HepG2 (cell line): ENCODE measurements around the gene CISH. TPM values are rescaled to one million over a fixed set of nuclear protein-coding genes. Genes with fewer than 3 reads are reported as not detected.

ENCODE experiments used
- ATAC-seq: fragments of 200-7000 bp; cut with Tn5 transposase; 3 replicates; pipeline ENCODE4 v1.9.1; 2020; ENCODE audit warnings: mild to moderate bottlenecking, moderate library complexity
- BruUV-seq: library from RNA; stranded (reverse); fragments of 400-500 nt; replicated peaks from 2 replicates; lab custom pipeline; 2021; lab: Mats Ljungman, UMichigan
- CTCF ChIA-PET: fragments of 300-600 bp; formaldehyde crosslinking; extraction: SDS; loops from one replicate; lab custom pipeline; 2021; ENCODE audit warnings: low total read pairs, inconsistent platforms, low intra/inter-chr PET ratio; lab: Yijun Ruan, JAX
- POLR2A ChIA-PET: fragments of 350-600 bp; sonication (Branson Sonifier 250); formaldehyde crosslinking; loops from one replicate; lab custom pipeline; 2020; ENCODE audit warnings: antibody characterized with exemption, inconsistent platforms; lab: Yijun Ruan, JAX
- DNase-seq: peaks from one replicate; pipeline ENCODE4 v3.0.0-alpha.2; 2015; ENCODE audit warnings: low spot score
- FAIRE-seq: peaks from 3 replicates; lab custom pipeline; 2011; peaks lifted over from hg19 to GRCh38; lab: Jason Lieb, UNC
- H2AFZ ChIP-seq: one replicate; pipeline ENCODE4 v1.6.1; 2011; ENCODE audit warnings: low read length, inconsistent platforms
- H3K27ac ChIP-seq: fragments of 300-600 bp; 3 replicates; pipeline ENCODE4 v1.8.0; 2011; ENCODE audit warnings: mixed run types, mild to moderate bottlenecking, mixed read lengths, low read length, inconsistent platforms; ENCODE audit not compliant: insufficient read depth; ENCODE audit errors: extremely low read length
- H3K27me3 ChIP-seq, 2 experiments: fragments of 200-600 bp in 1 of 2; 2 replicates in 1 of 2; 3 replicates in 1 of 2; pipeline versions ENCODE4 v1.6.0 to v1.8.0; 2011; ENCODE audit warnings: low read length in 2 of 2, mild to moderate bottlenecking in 2 of 2, moderate library complexity in 2 of 2, inconsistent platforms in 1 of 2; ENCODE audit not compliant: insufficient read depth in 2 of 2, control insufficient read depth in 1 of 2
- H3K36me3 ChIP-seq, 2 experiments: fragments of 200-600 bp in 1 of 2; replicated peaks in 1 of 2; 2 replicates in 1 of 2; 3 replicates in 1 of 2; pipeline versions ENCODE4 v1.5.1 to v1.8.0; 2011; ENCODE audit warnings: low read length in 2 of 2, inconsistent platforms in 1 of 2; ENCODE audit not compliant: insufficient read depth in 2 of 2, control insufficient read depth in 1 of 2
- H3K4me1 ChIP-seq: 2 replicates; pipeline ENCODE4 v1.5.1; 2012; ENCODE audit warnings: low read length, inconsistent platforms; ENCODE audit not compliant: insufficient read depth
- H3K4me2 ChIP-seq: 2 replicates; pipeline ENCODE4 v1.6.0; 2011; ENCODE audit warnings: low read depth, low read length, inconsistent platforms
- H3K4me3 ChIP-seq, 3 experiments: fragments of 200-600 bp in 1 of 3; sonication (generic), shearing (Covaris generic) in 1 of 3; replicated peaks in 1 of 3; 2 replicates each; pipeline ENCODE4 v1.5.1; 2011 to 2016; ENCODE audit warnings: low read length in 3 of 3, inconsistent platforms in 2 of 3, low read depth in 2 of 3, mild to moderate bottlenecking in 2 of 3, control low read depth in 1 of 3, mixed read lengths in 1 of 3; ENCODE audit not compliant: insufficient read depth in 1 of 3
- H3K79me2 ChIP-seq: one replicate; pipeline ENCODE4 v1.6.1; 2011; ENCODE audit warnings: low read length, inconsistent platforms; ENCODE audit not compliant: insufficient read depth
- H3K9ac ChIP-seq: 2 replicates; pipeline ENCODE4 v1.6.0; 2011; ENCODE audit warnings: mild to moderate bottlenecking, low read depth, low read length, inconsistent platforms; ENCODE audit not compliant: insufficient read depth
- H3K9me3 ChIP-seq: 2 replicates; pipeline ENCODE4 v1.5.1; 2012; ENCODE audit warnings: mild to moderate bottlenecking, low read length
- H4K20me1 ChIP-seq: 2 replicates; pipeline ENCODE4 v1.6.0; 2011; ENCODE audit warnings: inconsistent platforms, mild to moderate bottlenecking, low read length, moderate library complexity; ENCODE audit not compliant: insufficient read depth
- FOXJ3 ChIP-seq: sonication (generic); formaldehyde crosslinking; IDR thresholded peaks from 2 replicates; pipeline ENCODE4 v1.4.0; 2020; ENCODE audit warnings: missing genetic modification reagents, mild to moderate bottlenecking, borderline replicate concordance
- MIER2 ChIP-seq: IDR thresholded peaks from 2 replicates; pipeline ENCODE4 v1.6.1; 2016; ENCODE audit warnings: missing biosample characterization, missing genetic modification reagents
- PAF1 ChIP-seq: IDR thresholded peaks from 2 replicates; pipeline ENCODE4 v1.6.1; 2016; ENCODE audit warnings: missing genetic modification reagents, missing compliant biosample characterization
- PRMT3 ChIP-seq: sonication (generic); formaldehyde crosslinking; IDR thresholded peaks from 2 replicates; pipeline ENCODE4 v1.8.1; 2022; ENCODE audit warnings: low read depth, mild to moderate bottlenecking, moderate library complexity, missing genetic modification reagents, borderline replicate concordance
- SIX1 ChIP-seq: sonication (generic); formaldehyde crosslinking; IDR thresholded peaks from 2 replicates; pipeline ENCODE4 v1.4.0; 2020; ENCODE audit warnings: missing genetic modification reagents, borderline replicate concordance
- TP53 ChIP-seq: sonication (generic); formaldehyde crosslinking; conservative IDR thresholded peaks from 2 replicates; pipeline ENCODE4 v1.4.0; 2020; ENCODE audit warnings: missing genetic modification reagents
- ZNF430 ChIP-seq: sonication (generic); formaldehyde crosslinking; IDR thresholded peaks from 2 replicates; pipeline ENCODE4 v1.9.0; 2021; ENCODE audit warnings: mild to moderate bottlenecking, missing genetic modification reagents
- WGBS: methylation state at CpG from one replicate; pipeline ENCODE4 v1.1.6; 2017; ENCODE audit warnings: low lambda C conversion rate; 5-methylcytosine and 5-hydroxymethylcytosine counted together
- in situ Hi-C: cut with HindIII; loops from 2 replicates; pipeline ENCODE4 v1.10.0; 2017; ENCODE audit warnings: low pct_unique_long_range_greater_than_20kb; ENCODE audit not compliant: extremely low pct_ligation_motif_present
- intact Hi-C: fragments of 100-400 bp; cut with micrococcal nuclease; formaldehyde crosslinking; loops from one replicate; pipeline ENCODE4 v1.10.0; 2022; ENCODE audit not compliant: unreplicated experiment
- polyA plus RNA-seq, 8 experiments: library from polyadenylated mRNA; depleted of rRNA in 3 of 8; stranded (reverse) in 7 of 8; unstranded in 1 of 8; fragments of >200 nt; fragmentation: Illumina TruSeq in 4 of 8; extraction: Trizol in 4 of 8; gene quantifications; 2 replicates each; pipeline versions ENCODE4 v1.2.1 to v1.2.3, GENCODE V29; 2011 to 2016; ENCODE audit warnings: low read depth in 4 of 8, missing spikeins in 1 of 8, mixed read lengths in 1 of 8; ENCODE audit not compliant: insufficient read depth in 1 of 8
- total RNA-seq, 5 experiments: library from RNA; depleted of rRNA; stranded (reverse); fragments of >200 nt; fragmentation: Illumina TruSeq; extraction: Trizol; gene quantifications; 2 replicates each; pipeline ENCODE4 v1.2.3, GENCODE V29; 2016; ENCODE audit warnings: low read depth in 1 of 5
- TF ChIP-seq, protein P1 (sequence below): fragments of 450-650 bp; IDR thresholded peaks from 2 replicates; pipeline ENCODE4 v1.6.1; 2017
- TF ChIP-seq, protein P2 (sequence below): sonication (generic); formaldehyde crosslinking; IDR thresholded peaks from 2 replicates; pipeline ENCODE4 v1.8.1; 2023; ENCODE audit warnings: missing genetic modification reagents, inconsistent platforms, borderline replicate concordance
- TF ChIP-seq, protein P3 (sequence below): sonication (generic); formaldehyde crosslinking; IDR thresholded peaks from 2 replicates; pipeline ENCODE4 v1.5.0; 2020; ENCODE audit warnings: mild to moderate bottlenecking, missing genetic modification reagents, moderate library complexity
- TF ChIP-seq, protein P4 (sequence below): sonication (generic); formaldehyde crosslinking; IDR thresholded peaks from 2 replicates; pipeline ENCODE4 v1.4.0; 2020; ENCODE audit warnings: mild to moderate bottlenecking, missing genetic modification reagents

The CISH gene
- total and polyA plus RNA-seq, 2 of the 13 experiments (the other 11 are each of a cell fraction or from before 2014, with no cell fraction given) = 0.91 to 1.5 TPM

DNA sequence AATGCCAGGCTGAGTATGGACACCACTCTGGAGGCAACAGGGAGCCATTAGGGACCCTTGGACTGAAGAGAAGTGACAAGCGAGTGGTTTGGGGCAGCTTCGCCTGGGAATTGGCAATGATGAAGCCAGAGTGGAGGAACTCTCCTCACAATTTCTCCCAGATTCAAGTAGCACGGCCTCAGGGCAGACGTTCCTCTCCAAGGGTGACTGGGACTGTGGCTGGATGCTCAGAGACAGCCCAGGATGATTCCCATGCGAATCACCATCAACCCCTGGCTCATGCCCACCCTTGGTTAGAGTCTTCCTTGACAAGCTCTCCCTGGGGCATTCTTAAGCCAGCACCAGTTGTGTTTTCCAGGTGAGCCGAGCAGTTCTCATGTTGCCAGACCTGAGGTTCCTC, 46.8 kb upstream of the CISH start:
- TF ChIP-seq, protein P1, sequence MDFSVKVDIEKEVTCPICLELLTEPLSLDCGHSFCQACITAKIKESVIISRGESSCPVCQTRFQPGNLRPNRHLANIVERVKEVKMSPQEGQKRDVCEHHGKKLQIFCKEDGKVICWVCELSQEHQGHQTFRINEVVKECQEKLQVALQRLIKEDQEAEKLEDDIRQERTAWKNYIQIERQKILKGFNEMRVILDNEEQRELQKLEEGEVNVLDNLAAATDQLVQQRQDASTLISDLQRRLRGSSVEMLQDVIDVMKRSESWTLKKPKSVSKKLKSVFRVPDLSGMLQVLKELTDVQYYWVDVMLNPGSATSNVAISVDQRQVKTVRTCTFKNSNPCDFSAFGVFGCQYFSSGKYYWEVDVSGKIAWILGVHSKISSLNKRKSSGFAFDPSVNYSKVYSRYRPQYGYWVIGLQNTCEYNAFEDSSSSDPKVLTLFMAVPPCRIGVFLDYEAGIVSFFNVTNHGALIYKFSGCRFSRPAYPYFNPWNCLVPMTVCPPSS = no peak
- TF ChIP-seq, protein P2, sequence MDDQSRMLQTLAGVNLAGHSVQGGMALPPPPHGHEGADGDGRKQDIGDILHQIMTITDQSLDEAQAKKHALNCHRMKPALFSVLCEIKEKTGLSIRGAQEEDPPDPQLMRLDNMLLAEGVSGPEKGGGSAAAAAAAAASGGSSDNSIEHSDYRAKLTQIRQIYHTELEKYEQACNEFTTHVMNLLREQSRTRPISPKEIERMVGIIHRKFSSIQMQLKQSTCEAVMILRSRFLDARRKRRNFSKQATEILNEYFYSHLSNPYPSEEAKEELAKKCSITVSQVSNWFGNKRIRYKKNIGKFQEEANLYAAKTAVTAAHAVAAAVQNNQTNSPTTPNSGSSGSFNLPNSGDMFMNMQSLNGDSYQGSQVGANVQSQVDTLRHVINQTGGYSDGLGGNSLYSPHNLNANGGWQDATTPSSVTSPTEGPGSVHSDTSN (CRISPR knock-in tag) = no peak
- no peak for TF ChIP-seq MIER2 (CRISPR knock-in tag)
- TF ChIP-seq SIX1 (CRISPR knock-in tag) = no peak
- no peak for TF ChIP-seq ZNF430 (CRISPR knock-in tag)
- no peak for TF ChIP-seq TP53 (CRISPR knock-in tag)
- TF ChIP-seq FOXJ3 = no peak
- no peak for TF ChIP-seq PRMT3 (CRISPR knock-in tag)
- TF ChIP-seq, protein P3, sequence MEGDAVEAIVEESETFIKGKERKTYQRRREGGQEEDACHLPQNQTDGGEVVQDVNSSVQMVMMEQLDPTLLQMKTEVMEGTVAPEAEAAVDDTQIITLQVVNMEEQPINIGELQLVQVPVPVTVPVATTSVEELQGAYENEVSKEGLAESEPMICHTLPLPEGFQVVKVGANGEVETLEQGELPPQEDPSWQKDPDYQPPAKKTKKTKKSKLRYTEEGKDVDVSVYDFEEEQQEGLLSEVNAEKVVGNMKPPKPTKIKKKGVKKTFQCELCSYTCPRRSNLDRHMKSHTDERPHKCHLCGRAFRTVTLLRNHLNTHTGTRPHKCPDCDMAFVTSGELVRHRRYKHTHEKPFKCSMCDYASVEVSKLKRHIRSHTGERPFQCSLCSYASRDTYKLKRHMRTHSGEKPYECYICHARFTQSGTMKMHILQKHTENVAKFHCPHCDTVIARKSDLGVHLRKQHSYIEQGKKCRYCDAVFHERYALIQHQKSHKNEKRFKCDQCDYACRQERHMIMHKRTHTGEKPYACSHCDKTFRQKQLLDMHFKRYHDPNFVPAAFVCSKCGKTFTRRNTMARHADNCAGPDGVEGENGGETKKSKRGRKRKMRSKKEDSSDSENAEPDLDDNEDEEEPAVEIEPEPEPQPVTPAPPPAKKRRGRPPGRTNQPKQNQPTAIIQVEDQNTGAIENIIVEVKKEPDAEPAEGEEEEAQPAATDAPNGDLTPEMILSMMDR = no peak
- no peak for TF ChIP-seq PAF1 (CRISPR knock-in tag)
- TF ChIP-seq, protein P4, sequence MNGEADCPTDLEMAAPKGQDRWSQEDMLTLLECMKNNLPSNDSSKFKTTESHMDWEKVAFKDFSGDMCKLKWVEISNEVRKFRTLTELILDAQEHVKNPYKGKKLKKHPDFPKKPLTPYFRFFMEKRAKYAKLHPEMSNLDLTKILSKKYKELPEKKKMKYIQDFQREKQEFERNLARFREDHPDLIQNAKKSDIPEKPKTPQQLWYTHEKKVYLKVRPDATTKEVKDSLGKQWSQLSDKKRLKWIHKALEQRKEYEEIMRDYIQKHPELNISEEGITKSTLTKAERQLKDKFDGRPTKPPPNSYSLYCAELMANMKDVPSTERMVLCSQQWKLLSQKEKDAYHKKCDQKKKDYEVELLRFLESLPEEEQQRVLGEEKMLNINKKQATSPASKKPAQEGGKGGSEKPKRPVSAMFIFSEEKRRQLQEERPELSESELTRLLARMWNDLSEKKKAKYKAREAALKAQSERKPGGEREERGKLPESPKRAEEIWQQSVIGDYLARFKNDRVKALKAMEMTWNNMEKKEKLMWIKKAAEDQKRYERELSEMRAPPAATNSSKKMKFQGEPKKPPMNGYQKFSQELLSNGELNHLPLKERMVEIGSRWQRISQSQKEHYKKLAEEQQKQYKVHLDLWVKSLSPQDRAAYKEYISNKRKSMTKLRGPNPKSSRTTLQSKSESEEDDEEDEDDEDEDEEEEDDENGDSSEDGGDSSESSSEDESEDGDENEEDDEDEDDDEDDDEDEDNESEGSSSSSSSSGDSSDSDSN (CRISPR knock-in tag) = no peak
- Histone ChIP-seq H4K20me1 (no peaks in the 10 kb centered on the region), H3K79me2 (no peaks in the 10 kb centered on the region), H3K27ac (no peak overlapping the region), H3K4me2 (no peak overlapping the region), H3K9me3 (no peaks in the 10 kb centered on the region), H3K27me3 (peaks cover 0 to 34% of the 10 kb centered on the region in 2 experiments; a peak in 3 of 5 replicates), H3K4me1 (peaks cover 6% of the 10 kb centered on the region; the same call in 1 of the 2 replicates), H3K36me3 (no peaks in the 10 kb centered on the region), H3K9ac (no peak overlapping the region), H3K4me3 (no peak overlapping the region), H2AFZ (no peak overlapping the region)
- ChIA-PET CTCF (no interaction called here), POLR2A (no interaction called here)
- ATAC-seq (no peak), DNase-seq (no peak), FAIRE-seq (no peak)
- BruUV-seq = no TSS peak
- 0% methylated on average over 2 of the region's 6 CpGs for WGBS
- in situ Hi-C loops = no loop called here
- intact Hi-C loops = no loop called here
